ENCODE data around the gene SPDYE5.

SPDYE5 gene

GRCh38 chr7:75537731-75538130 lies 45.6 kb downstream of the SPDYE5 start:
- DNase-seq: no peak

GRCh38 chr7:75546237-75547015 lies 54.3 kb downstream of the SPDYE5 start:
- no peak for DNase-seq

Measured in DMS153 (cell line).